Fibroblast of skin of left quadriceps (primary cell): ENCODE data around the gene ACKR1.

Experiments
- DNase-seq, 2 experiments: peaks; one replicate each; pipeline ENCODE4 v3.0.0-alpha.2; 2013; ENCODE audit warnings: low read depth in 2 of 2

The ACKR1 gene

GRCh38 chr1:159222075-159222865 lies 17.6 kb downstream of the ACKR1 start:
- no peak for DNase-seq

- no peak for DNase-seq
These were observed 18.3 kb downstream of the ACKR1 start for GRCh38 chr1:159223004-159223403.

- DNase-seq: no peak
These were observed 23.9 kb downstream of the ACKR1 start for GRCh38 chr1:159228554-159228953.

- no peak for DNase-seq
These were observed 24.7 kb downstream of the ACKR1 start for GRCh38 chr1:159229260-159229885.

- no peak for DNase-seq
These were observed 25.2 kb downstream of the ACKR1 start for GRCh38 chr1:159229896-159230295.

GRCh38 chr1:159239551-159240220 lies 35.0 kb downstream of the ACKR1 start:
- no peak for DNase-seq

- DNase-seq: no peak
These were observed 42.6 kb downstream of the ACKR1 start for GRCh38 chr1:159247266-159247665.

- DNase-seq: no peak
These were observed 43.6 kb downstream of the ACKR1 start for GRCh38 chr1:159248311-159248710.

- DNase-seq: no peak
These were observed 46.1 kb downstream of the ACKR1 start for GRCh38 chr1:159250638-159251216.
